NB4 (cell line): ENCODE measurements around the gene ENOX1.

Experiments used
- POLR2A ChIP-seq: IDR thresholded peaks from 2 replicates; pipeline ENCODE4 v1.6.1; 2011; ENCODE audit warnings: mild to moderate bottlenecking; ENCODE audit not compliant: insufficient read length; ENCODE audit errors: extremely low read depth
- TF ChIP-seq, protein P1 (sequence below): IDR thresholded peaks from one replicate; pipeline ENCODE4 v1.5.1; 2012; ENCODE audit warnings: low read depth, low read length

DNA sequence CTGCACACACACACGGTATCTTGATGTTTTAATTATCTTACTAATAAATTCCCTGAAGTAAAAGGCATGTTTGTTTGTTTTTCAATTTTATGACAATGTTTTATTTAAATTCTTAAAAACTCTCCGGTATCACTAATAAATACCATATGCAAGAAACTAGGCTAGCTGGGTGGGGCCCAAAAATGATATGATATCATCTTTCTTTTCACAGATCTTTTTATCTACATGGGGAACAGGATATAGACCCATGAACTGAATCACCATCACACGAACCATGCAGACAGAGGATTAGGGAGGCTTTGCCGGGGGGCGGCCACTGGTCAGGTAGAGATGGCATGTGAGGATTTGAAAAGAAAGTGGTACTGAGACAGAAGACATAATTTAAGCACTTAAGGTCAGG lies 266.4 kb downstream of the ENOX1 start:
- TF ChIP-seq, protein P1, sequence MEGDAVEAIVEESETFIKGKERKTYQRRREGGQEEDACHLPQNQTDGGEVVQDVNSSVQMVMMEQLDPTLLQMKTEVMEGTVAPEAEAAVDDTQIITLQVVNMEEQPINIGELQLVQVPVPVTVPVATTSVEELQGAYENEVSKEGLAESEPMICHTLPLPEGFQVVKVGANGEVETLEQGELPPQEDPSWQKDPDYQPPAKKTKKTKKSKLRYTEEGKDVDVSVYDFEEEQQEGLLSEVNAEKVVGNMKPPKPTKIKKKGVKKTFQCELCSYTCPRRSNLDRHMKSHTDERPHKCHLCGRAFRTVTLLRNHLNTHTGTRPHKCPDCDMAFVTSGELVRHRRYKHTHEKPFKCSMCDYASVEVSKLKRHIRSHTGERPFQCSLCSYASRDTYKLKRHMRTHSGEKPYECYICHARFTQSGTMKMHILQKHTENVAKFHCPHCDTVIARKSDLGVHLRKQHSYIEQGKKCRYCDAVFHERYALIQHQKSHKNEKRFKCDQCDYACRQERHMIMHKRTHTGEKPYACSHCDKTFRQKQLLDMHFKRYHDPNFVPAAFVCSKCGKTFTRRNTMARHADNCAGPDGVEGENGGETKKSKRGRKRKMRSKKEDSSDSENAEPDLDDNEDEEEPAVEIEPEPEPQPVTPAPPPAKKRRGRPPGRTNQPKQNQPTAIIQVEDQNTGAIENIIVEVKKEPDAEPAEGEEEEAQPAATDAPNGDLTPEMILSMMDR = no peak
- TF ChIP-seq POLR2A = no peak
